Testis (tissue), 3 donors: ENCODE results near the gene TRMT11. TPM values are rescaled to one million over a fixed set of nuclear protein-coding genes. Genes with fewer than 3 reads are reported as not detected.

Source experiments
- DNase-seq: peaks from one replicate; pipeline ENCODE4 v3.0.0-alpha.2; 2019
- H3K27ac ChIP-seq, 2 donors: fragments of 200-600 bp; sonication (generic); one replicate each; pipeline ENCODE4 v1.5.1; 2019
- H3K27me3 ChIP-seq: fragments of 200-600 bp; sonication (generic); one replicate; pipeline ENCODE4 v1.5.1; 2019
- H3K36me3 ChIP-seq: fragments of 200-600 bp; sonication (generic); one replicate; pipeline ENCODE4 v1.5.1; 2017; ENCODE audit warnings: low read depth; ENCODE audit errors: missing control alignments
- H3K4me1 ChIP-seq: fragments of 200-600 bp; sonication (generic); one replicate; pipeline ENCODE4 v1.5.1; 2019
- H3K4me3 ChIP-seq, 2 donors: fragments of 200-600 bp; sonication (generic); one replicate each; pipeline ENCODE4 v1.5.1; 2017 to 2019
- H3K9me3 ChIP-seq: fragments of 200-600 bp; sonication (generic); one replicate; pipeline ENCODE4 v1.5.1; 2017
- CTCF ChIP-seq, 3 experiments: fragments of 450-650 bp in 2 of 3; fragments of 200-600 bp in 1 of 3; sonication (generic) in 1 of 3; IDR thresholded peaks; one replicate each; pipeline ENCODE4 v1.5.1; 2016 to 2019; ENCODE audit warnings: antibody characterized with exemption in 3 of 3, mild to moderate bottlenecking in 2 of 3, moderate library complexity in 1 of 3
- POLR2A ChIP-seq: fragments of 450-650 bp; IDR thresholded peaks from one replicate; pipeline ENCODE4 v1.6.1; 2017; ENCODE audit warnings: antibody characterized with exemption, mild to moderate bottlenecking, moderate library complexity
- WGBS, 2 donors: methylation state at CpG; one replicate each; pipeline ENCODE4 v1.1.5; 2018; 5-methylcytosine and 5-hydroxymethylcytosine counted together
- intact Hi-C: fragments of 100-400 bp; cut with DNase I; formaldehyde crosslinking; loops from one replicate; pipeline ENCODE4 v1.15.1; 2023; ENCODE audit warnings: low total_unique reads
- polyA plus RNA-seq: library from polyadenylated mRNA; stranded (reverse); fragments of 350-450 nt; fragmentation: Illumina TruSeq; extraction: RNeasy Lipid Tissue Mini Kit (QIAGEN cat#74804); gene quantifications from one replicate; pipeline ENCODE4 v1.2.3, GENCODE V29; 2014; ENCODE audit warnings: low read depth, low replicate concordance; ENCODE audit not compliant: insufficient read depth
- total RNA-seq, 2 donors: library from RNA; depleted of rRNA; stranded (reverse); fragments of >200 nt; gene quantifications; one replicate each; pipeline ENCODE4 v1.2.3, GENCODE V29; 2016

TRMT11 gene
- total and polyA plus RNA-seq, 3 donors from 2014 or later = 16.1 to 51.2 (median 32.2) TPM

- no peaks in the 10 kb centered on the region for H3K9me3 ChIP-seq
- intact Hi-C loops = no loop called here
- no peaks in the 10 kb centered on the region for H3K4me1 ChIP-seq
- H3K36me3 ChIP-seq = no peaks in the 10 kb centered on the region
- no peak for DNase-seq
- H3K4me3 ChIP-seq = no peak overlapping the region
- WGBS, 2 donors = 64 to 91% methylated on average over 1 of the region's 1 CpG
- H3K27ac ChIP-seq = no peak overlapping the region
- TF ChIP-seq CTCF (IDR thresholded peaks at IDR 0.05) = no peak
- no peak for TF ChIP-seq POLR2A
- no peaks in the 10 kb centered on the region for H3K27me3 ChIP-seq
Observed at GRCh38 chr6:125951323-125951722, 35.0 kb upstream of the TRMT11 start.

GRCh38 chr6:125952764-125953501 lies 33.4 kb upstream of the TRMT11 start:
- DNase-seq = peak; percentile 25
- no peak overlapping the region for H3K27ac ChIP-seq
- 72 to 82% methylated on average over 5 to 7 of the region's 7 CpGs for WGBS, 2 donors
- no peak overlapping the region for H3K4me3 ChIP-seq
- no peak for TF ChIP-seq CTCF (IDR thresholded peaks at IDR 0.05)
- TF ChIP-seq POLR2A = no peak
- H3K9me3 ChIP-seq = no peaks in the 10 kb centered on the region
- no peaks in the 10 kb centered on the region for H3K27me3 ChIP-seq
- no peaks in the 10 kb centered on the region for H3K36me3 ChIP-seq
- intact Hi-C loops = no loop called here
- H3K4me1 ChIP-seq = peaks cover 1% of the 10 kb centered on the region

- peaks cover 7% of the 10 kb centered on the region for H3K4me1 ChIP-seq
- H3K9me3 ChIP-seq = no peaks in the 10 kb centered on the region
- no peaks in the 10 kb centered on the region for H3K27me3 ChIP-seq
- H3K27ac ChIP-seq = no peak overlapping the region
- H3K4me3 ChIP-seq = no peak overlapping the region
- no peak for TF ChIP-seq POLR2A
- TF ChIP-seq CTCF (IDR thresholded peaks at IDR 0.05) = no peak
- intact Hi-C loops = no loop called here
- H3K36me3 ChIP-seq = no peaks in the 10 kb centered on the region
- DNase-seq = no peak
- 60 to 86% methylated on average over 2 to 11 of the region's 11 CpGs for WGBS, 2 donors
Observed at GRCh38 chr6:125953502-125953875, 32.9 kb upstream of the TRMT11 start.

GRCh38 chr6:125954735-125955339 lies 31.5 kb upstream of the TRMT11 start:
- no peak overlapping the region for H3K27ac ChIP-seq
- H3K9me3 ChIP-seq = no peaks in the 10 kb centered on the region
- no peak for DNase-seq
- no peaks in the 10 kb centered on the region for H3K27me3 ChIP-seq
- H3K4me1 ChIP-seq = peaks cover 11% of the 10 kb centered on the region
- no peak overlapping the region for H3K4me3 ChIP-seq
- H3K36me3 ChIP-seq = no peaks in the 10 kb centered on the region
- WGBS, 2 donors = 66 to 68% methylated on average over 5 of the region's 5 CpGs
- intact Hi-C loops = loop anchor here (5.0 kb wide), 1 partner anchor 163 kb away; the partner anchor contains the start of gene NCOA7
- TF ChIP-seq POLR2A (no peak), CTCF (IDR thresholded peaks at IDR 0.05) (no peak)
